Superior temporal gyrus (tissue), 1 donor: ENCODE results near the gene MACROD1.

Source experiments
- DNase-seq: peaks from one replicate; pipeline ENCODE4 v3.0.0-alpha.2; 2016; ENCODE audit errors: extremely low spot score

Gene MACROD1

GRCh38 chr11:64015935-64016845 lies 149.7 kb downstream of the MACROD1 start:
- DNase-seq: no peak

GRCh38 chr11:64015510-64015909 lies 150.4 kb downstream of the MACROD1 start:
- DNase-seq: no peak

GRCh38 chr11:64014356-64014755 lies 151.6 kb downstream of the MACROD1 start:
- no peak for DNase-seq

DNA sequence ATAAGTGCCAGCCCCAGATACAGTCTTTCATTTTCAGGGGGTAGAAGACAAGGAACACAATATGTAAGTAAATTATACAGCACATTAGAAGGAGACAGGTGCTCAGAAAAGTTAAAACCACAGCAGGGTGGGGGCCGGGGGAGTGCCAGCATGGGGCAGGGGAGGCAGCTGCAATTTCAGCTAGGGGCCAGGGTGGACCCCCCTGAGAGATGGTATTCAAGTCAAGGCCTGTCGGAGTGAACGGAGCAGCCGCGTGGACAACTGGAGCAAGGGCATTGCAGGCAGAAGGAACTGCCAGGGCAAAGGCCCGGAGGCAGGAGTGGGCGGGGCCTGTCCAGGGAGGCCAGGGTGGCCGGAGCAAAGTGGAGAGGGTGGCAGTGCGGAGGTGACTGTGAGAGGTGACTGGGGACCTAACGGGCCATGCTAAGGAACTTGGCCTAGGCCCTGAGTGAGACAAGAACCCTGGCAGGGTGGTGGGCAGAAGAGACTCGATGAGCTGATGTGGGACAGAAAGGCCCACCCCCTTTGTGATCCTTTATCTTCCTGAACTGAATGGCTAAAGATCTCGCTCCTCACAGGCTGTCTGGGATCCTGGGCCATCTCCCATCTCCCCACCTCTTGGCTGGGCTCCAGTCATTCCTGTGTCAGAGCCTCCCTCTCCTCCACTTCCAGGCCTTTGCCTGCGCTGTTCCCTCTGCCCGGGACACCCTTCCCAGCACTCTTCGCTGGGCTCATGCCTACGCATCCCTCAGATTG lies 152.6 kb downstream of the MACROD1 start:
- DNase-seq: no peak

GRCh38 chr11:64011371-64011770 lies 154.5 kb downstream of the MACROD1 start:
- no peak for DNase-seq

DNA sequence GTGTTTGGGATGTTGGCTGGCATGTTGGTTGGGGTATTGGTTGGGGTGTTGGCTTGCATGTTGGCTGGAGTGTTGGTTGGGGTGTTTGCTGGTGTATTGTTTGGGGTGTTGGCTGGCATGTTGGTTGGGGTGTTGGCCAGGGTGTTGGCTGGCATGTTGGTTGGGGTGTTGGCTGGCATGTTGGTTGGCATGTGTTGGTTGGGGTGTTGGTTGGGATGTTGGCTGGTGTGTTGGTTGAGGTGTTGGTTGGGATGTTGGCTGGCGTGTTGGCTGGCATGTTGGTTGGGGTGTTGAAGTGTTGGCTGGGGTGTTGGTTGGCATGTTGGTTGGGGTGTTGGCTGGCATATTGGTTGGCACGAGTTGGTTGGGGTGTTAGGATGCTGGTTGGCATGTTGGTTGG lies 155.1 kb downstream of the MACROD1 start:
- DNase-seq: no peak

DNA sequence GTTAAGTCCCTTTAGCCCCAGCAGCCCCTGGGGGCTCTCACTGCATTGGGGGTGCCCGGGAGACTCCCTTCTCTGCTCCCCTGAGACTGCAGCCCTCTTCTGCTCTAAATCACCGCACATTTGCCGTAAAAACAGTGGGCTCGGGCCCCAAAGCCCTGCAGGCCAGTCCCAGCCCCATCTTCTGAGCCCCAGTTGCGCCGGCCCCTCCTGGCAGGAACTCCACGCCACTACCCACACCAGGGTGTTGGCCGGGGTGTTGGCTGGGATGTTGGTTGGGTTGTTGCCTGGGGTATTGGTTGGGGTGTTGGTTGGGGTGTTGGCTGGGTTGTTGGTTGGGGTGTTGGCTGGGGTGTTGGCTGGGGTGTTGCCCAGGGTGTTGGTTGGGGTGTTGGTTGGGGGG lies 156.2 kb downstream of the MACROD1 start:
- DNase-seq: no peak

GRCh38 chr11:64008914-64009633 lies 156.8 kb downstream of the MACROD1 start:
- DNase-seq: no peak

DNA sequence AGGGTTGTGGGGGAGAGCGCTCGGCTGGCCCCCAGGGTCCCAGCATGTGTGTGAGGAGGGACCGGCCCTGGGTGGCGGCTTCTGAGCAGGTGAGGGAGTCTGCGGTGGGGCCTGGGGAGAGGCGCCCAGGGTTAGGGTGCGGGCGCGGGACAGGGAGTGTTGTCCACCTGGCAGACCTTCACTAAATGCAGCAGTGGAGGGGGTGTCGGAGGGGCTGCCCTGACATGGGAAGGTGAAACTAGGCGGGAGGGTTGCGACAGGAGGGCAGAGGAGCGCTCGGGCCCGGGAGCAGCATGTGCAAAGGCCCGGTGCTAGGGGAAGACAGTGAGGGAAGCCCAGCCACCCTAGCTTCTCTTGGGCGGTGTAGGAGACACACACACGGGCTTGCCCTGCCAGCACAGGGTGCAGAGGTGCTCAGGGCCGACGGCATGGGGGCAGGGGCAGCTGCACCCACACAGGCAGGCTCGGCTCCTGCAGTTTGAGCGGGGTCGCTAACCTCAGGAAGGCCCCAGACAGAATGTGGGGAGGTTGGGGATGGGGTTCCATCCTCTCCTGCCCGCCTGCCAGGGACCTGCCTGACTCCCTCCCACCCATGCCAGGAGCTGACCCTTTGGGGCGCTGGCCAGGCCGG lies 157.5 kb downstream of the MACROD1 start:
- DNase-seq: no peak

DNA sequence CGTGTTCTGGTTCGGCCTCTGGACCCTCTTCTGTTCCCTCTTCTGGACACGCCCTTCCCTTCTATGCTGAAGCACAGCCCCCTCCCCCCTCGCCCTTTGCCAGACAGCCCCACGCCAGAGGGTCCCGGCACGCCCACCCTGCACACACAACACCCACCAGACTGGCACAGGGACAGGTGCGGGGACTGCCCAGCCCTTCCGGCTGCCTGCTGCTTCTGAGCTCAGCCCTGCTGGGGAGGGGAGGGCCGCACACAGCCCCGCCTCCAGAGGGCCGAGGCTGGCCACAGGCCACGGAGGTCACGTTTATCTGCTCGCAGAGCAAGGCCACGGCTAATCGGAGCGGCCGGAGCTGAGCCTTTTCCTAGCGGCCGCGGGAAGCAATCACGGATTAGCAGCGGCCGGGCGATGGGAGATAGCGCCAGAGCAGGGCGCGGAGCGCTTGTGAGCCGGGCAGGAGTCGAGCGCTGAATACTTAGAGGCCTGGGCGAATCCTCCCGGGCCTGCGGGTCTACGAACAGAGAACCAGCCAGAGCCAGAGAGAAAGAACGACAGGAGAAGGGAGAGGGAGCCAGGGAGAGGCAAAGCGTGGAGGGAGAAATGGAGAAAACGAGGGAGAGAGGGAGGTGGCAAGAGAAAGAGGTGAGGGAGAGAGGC lies 158.2 kb downstream of the MACROD1 start:
- peak; percentile 55 for DNase-seq

- DNase-seq: no peak
These were observed 158.7 kb downstream of the MACROD1 start for GRCh38 chr11:64007160-64007628.

DNA sequence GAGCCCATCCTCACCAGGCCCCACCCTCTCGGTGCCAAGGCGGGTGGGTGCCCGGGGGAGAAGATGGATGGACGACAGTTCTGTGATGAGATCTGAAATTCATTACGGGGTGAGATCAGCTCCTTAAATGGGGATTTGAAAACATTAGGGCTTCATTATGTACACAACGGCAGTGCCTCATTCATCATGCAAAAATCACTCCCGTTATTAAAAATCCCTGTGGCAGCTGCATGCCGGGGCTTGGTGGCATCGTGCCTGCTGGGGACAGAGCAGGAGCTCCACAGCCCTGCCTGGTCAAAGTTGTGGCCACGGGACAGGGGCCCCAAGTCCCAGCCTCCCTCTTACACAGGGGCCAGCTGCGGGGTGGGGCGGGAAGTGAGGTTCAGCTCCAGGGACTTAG lies 159.5 kb downstream of the MACROD1 start:
- no peak for DNase-seq

- DNase-seq: no peak
These were observed 160.2 kb downstream of the MACROD1 start for GRCh38 chr11:64005691-64006090.

- no peak for DNase-seq
These were observed 161.3 kb downstream of the MACROD1 start for GRCh38 chr11:64004590-64004984.

DNA sequence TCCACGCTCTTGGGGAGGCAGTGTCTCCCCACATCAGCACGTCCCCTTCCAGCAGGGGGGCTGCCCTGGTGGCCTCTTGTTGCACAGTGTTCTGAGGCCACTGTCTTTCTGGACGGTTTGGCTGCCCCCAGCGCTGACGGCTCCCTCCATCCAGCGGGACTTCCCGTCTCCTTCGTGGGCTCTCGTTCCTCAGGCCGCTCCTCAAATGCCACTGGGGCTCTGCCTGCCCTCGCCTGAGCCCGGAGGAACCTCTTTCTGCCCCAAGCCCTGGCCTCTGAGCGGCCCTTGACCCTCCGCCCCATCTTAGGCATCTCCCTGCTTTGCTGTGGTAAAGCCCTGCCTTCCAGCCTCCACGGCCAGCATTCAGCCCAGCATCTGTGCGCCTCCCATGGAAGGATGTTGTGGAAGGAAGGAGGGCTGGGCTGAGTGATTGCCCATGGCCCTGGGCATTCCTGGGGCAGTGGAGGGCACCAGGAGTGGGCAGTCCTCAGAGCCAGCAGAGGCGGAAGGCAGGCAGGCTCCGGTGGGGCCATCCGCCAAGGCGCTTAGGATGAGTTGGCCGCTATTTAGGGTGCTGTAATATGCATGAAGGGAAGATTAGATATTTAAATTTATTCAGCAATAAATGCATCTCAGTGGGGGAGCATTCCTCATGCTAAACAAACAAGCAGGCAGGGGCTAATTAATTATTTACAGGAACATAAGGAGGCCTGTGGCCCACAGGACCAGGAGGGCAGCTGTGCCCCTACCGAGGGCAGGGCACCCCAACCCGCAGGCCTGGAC lies 161.9 kb downstream of the MACROD1 start:
- no peak for DNase-seq

DNA sequence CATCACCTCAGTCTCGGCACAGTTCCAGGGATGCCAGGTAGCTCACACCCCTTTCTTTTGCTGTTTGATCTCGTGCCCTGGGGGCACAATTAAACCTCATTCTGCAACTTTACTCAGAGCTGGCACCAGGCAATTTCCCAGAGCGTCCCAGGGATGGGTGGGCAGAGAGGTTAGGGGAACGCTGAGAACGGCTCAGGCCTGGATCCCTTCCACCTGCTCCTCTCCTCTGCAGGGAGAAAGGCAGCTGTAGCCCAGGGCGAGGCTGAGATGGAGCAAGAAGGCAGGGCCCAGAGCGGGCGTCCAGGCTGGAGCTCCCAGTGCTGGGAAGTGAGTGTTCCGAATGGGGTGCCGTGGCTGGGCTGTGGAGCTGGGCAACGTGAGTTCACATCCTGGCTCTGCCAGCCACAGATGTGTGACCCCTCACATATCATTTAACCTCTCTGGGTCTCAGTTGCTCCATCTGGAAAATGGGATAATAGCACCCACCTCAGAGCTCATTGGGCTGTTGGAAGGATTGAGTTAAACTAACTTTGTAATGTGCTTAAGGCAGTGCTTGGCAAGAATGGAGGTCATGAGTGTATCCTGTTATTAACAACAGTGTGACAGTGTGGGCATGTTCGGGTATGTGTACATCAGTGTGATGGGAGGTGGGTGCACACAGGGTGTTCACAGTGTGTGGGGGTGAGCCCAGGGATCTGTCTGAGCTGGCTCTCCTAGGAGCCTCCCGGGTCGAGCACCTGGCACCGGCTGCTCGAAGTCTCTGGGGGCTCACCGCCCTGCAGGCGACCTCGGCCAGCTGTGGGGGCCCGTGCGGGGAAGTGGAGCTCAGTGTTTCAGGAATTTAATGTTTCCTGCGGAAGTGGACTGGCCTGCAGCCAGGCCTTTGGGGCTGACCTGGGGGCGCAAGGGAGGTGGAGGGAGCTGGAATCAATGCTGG lies 164.2 kb downstream of the MACROD1 start:
- DNase-seq: no peak

GRCh38 chr11:64000740-64001483 lies 165.0 kb downstream of the MACROD1 start:
- DNase-seq: no peak

GRCh38 chr11:64000026-64000739 lies 165.7 kb downstream of the MACROD1 start:
- DNase-seq: peak; percentile 70
